HG03103 (cell line): ENCODE measurements around the gene CPEB4.

ENCODE experiments used
- ATAC-seq: cut with Tn5 transposase; IDR thresholded peaks from one replicate; pipeline ENCODE4 v1.9.1; 2021; ENCODE audit warnings: low read depth; ENCODE audit not compliant: unreplicated experiment

The CPEB4 gene

GRCh38 chr5:173909199-173909598 is 21.1 kb downstream of the CPEB4 start:
- ATAC-seq, result no peak

GRCh38 chr5:173910215-173910614 is 22.1 kb downstream of the CPEB4 start:
- ATAC-seq, result no peak

GRCh38 chr5:173911623-173912022 is 23.5 kb downstream of the CPEB4 start:
- no peak for ATAC-seq

GRCh38 chr5:173913686-173914321 is 25.7 kb downstream of the CPEB4 start:
- ATAC-seq, result no peak

GRCh38 chr5:173915310-173916014 is 27.3 kb downstream of the CPEB4 start:
- ATAC-seq, result no peak

- no peak for ATAC-seq
These were observed 28.1 kb downstream of the CPEB4 start for GRCh38 chr5:173916233-173916632.

GRCh38 chr5:173917788-173918786 is 29.9 kb downstream of the CPEB4 start:
- ATAC-seq, result peak; percentile 86

GRCh38 chr5:173919443-173919842 is 31.3 kb downstream of the CPEB4 start:
- no peak for ATAC-seq

- no peak for ATAC-seq
These were observed 32.0 kb downstream of the CPEB4 start for GRCh38 chr5:173920024-173920753.

GRCh38 chr5:173920866-173921555 is 32.9 kb downstream of the CPEB4 start:
- ATAC-seq, result no peak

- no peak for ATAC-seq
These were observed 34.4 kb downstream of the CPEB4 start for GRCh38 chr5:173922527-173922926.

- no peak for ATAC-seq
These were observed 35.3 kb downstream of the CPEB4 start for GRCh38 chr5:173923218-173924095.

- ATAC-seq, result no peak
These were observed 36.8 kb downstream of the CPEB4 start for GRCh38 chr5:173924899-173925298.

- ATAC-seq, result no peak
These were observed 37.4 kb downstream of the CPEB4 start for GRCh38 chr5:173925449-173926071.

- ATAC-seq, result no peak
These were observed 38.2 kb downstream of the CPEB4 start for GRCh38 chr5:173926359-173926758.

GRCh38 chr5:173928871-173929574 is 40.9 kb downstream of the CPEB4 start:
- no peak for ATAC-seq

GRCh38 chr5:173932695-173933139 is 44.6 kb downstream of the CPEB4 start:
- ATAC-seq, result no peak

GRCh38 chr5:173933901-173934300 is 45.8 kb downstream of the CPEB4 start:
- no peak for ATAC-seq
